Cerebellar nuclear complex (tissue), 1 donor: ENCODE results near the gene PLEKHB2.
"Not testable (repeated sequence)": the region's sequence is repeated elsewhere in the genome, so short reads cannot be mapped to it uniquely, and the experiment has no call there.

Experiments used
- DNase-seq, 2 experiments: peaks; one replicate each; lab custom pipeline; 2025; lab: John Stamatoyannopoulos, UW

The PLEKHB2 gene

GRCh38 chr2:131105156-131105949 lies at the start of gene PLEKHB2:
PLEKHB2 (plus strand) TSS chr2:131105336; CDS start chr2:131120942, 15,606 bp downstream.
- DNase-seq: peak in 1 of 2 experiments; percentile 84

- DNase-seq: no peak
Observed at GRCh38 chr2:131056204-131056931, 48.8 kb upstream of the PLEKHB2 start.

- no peak for DNase-seq
Observed at GRCh38 chr2:131056932-131057287, 48.2 kb upstream of the PLEKHB2 start.

GRCh38 chr2:131058214-131058843 lies 46.8 kb upstream of the PLEKHB2 start:
- no peak for DNase-seq

- DNase-seq: no peak
Observed at GRCh38 chr2:131058920-131059319, 46.2 kb upstream of the PLEKHB2 start.

- no peak for DNase-seq
Observed at GRCh38 chr2:131063501-131064283, 41.4 kb upstream of the PLEKHB2 start.

- DNase-seq: no peak
Observed at GRCh38 chr2:131064589-131065512, 40.3 kb upstream of the PLEKHB2 start.

- DNase-seq: no peak
Observed at GRCh38 chr2:131067465-131068125, 37.5 kb upstream of the PLEKHB2 start.

- not testable (repeated sequence) for DNase-seq
Observed at GRCh38 chr2:131068172-131068571, 37.0 kb upstream of the PLEKHB2 start.

GRCh38 chr2:131075578-131075977 lies 29.6 kb upstream of the PLEKHB2 start:
- DNase-seq: not testable (repeated sequence)

- DNase-seq: no peak
Observed at GRCh38 chr2:131076707-131077106, 28.4 kb upstream of the PLEKHB2 start.

- DNase-seq: no peak
Observed at GRCh38 chr2:131077182-131077846, 27.8 kb upstream of the PLEKHB2 start.

- no peak for DNase-seq
Observed at GRCh38 chr2:131077966-131078365, 27.2 kb upstream of the PLEKHB2 start.

- DNase-seq: not testable (repeated sequence)
Observed at GRCh38 chr2:131079931-131080330, 25.2 kb upstream of the PLEKHB2 start.

GRCh38 chr2:131081190-131081589 lies 23.9 kb upstream of the PLEKHB2 start:
- no peak for DNase-seq

GRCh38 chr2:131085646-131086045 lies 19.5 kb upstream of the PLEKHB2 start:
- no peak for DNase-seq

- DNase-seq: no peak
Observed at GRCh38 chr2:131092458-131093005, 12.6 kb upstream of the PLEKHB2 start.

GRCh38 chr2:131093006-131093695 lies 12.0 kb upstream of the PLEKHB2 start, which contains the start of gene FAM168B:
FAM168B (minus strand) TSS chr2:131093460; CDS start chr2:131082646, 10,814 bp downstream.
- DNase-seq: peak in 1 of 2 experiments; percentile 5
